Neutrophil (primary cell): ENCODE results near the gene SH2B3.
"Not testable (repeated sequence)": the region's sequence is repeated elsewhere in the genome, so short reads cannot be mapped to it uniquely, and the experiment has no call there.

Experiments used
- H3K27ac ChIP-seq: fragments of 200-600 bp; sonication (generic); 2 replicates; pipeline ENCODE4 v1.5.1; 2016; ENCODE audit warnings: mild to moderate bottlenecking, moderate library complexity
- H3K27me3 ChIP-seq: fragments of 200-600 bp; sonication (generic); 2 replicates; pipeline ENCODE4 v1.6.0; 2016; ENCODE audit warnings: mild to moderate bottlenecking
- H3K36me3 ChIP-seq: fragments of 200-600 bp; sonication (generic); 2 replicates; pipeline ENCODE4 v1.5.1; 2017
- H3K4me1 ChIP-seq, 2 experiments: fragments of 200-600 bp in 1 of 2; sonication (generic) in 1 of 2; 1 replicate in 1 of 2; 2 replicates in 1 of 2; pipeline versions ENCODE4 v1.5.1 to v1.6.1; 2013 to 2016; ENCODE audit warnings: low read depth in 1 of 2, low read length in 1 of 2, mild to moderate bottlenecking in 1 of 2, moderate library complexity in 1 of 2; ENCODE audit not compliant: control insufficient read depth in 1 of 2, insufficient read depth in 1 of 2
- H3K4me3 ChIP-seq, 2 experiments: fragments of 200-600 bp in 1 of 2; sonication (generic) in 1 of 2; 1 replicate in 1 of 2; 2 replicates in 1 of 2; pipeline ENCODE4 v1.5.1; 2013 to 2016; ENCODE audit warnings: low read depth in 1 of 2, low read length in 1 of 2, mild to moderate bottlenecking in 1 of 2, moderate library complexity in 1 of 2
- H3K9me3 ChIP-seq: fragments of 200-600 bp; sonication (generic); 2 replicates; pipeline ENCODE4 v1.5.1; 2016
- TF ChIP-seq, protein P1 (sequence below): fragments of 200-600 bp; sonication (generic); IDR thresholded peaks from 2 replicates; pipeline ENCODE4 v1.5.1; 2016; ENCODE audit warnings: antibody characterized with exemption

SH2B3 gene

DNA sequence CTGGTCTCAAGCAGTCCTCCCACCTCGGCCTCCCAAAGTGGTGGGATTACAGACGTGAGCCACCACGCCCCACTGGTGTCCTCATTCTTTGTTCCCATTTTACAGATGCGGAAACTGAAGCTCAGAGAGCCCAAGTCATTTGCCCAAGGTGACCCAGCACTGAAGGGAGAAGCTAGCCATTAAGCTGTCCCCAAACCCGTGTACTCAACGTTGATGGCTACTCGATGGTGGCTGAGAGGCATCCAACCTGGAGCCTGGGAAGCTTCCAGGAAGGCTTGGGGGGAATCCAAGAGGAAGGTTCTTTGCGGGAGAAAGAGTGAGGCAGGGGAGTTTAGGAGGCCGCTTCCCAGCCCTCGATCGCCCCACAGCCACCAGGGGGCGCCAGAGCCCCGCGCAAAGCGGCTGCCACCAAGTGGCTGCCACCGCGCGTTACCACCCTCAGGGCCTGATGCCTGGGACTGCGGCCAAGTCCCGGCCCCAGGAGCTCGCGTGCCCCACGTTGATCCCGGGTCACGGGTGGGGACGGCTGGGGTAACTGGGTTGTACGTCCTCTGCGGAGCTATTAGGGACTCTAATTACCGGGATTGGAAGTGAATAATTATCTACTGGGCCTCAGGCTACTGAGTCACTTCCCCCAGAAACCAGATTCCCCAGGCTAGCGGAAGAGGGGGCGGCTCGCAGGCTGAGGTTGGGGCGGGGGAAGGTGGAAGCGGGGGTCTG, 8.8 kb upstream of the SH2B3 start:
- H3K27ac ChIP-seq: peak overlapping the region; percentile 36

GRCh38 chr12:111398530-111398929, 7.2 kb upstream of the SH2B3 start:
- Histone ChIP-seq H3K9me3 (no peaks in the 10 kb centered on the region), H3K4me3 (no peak overlapping the region)

More for the DNA sequence above, 8.8 kb upstream of the SH2B3 start:
- no peaks in the 10 kb centered on the region for H3K27me3 ChIP-seq
- no peaks in the 10 kb centered on the region for H3K36me3 ChIP-seq
- H3K4me1 ChIP-seq: peaks cover 11 to 22% of the 10 kb centered on the region in 2 experiments
- peak overlapping the region; percentile 38 to 60 for H3K4me3 ChIP-seq
- H3K9me3 ChIP-seq: no peaks in the 10 kb centered on the region
- TF ChIP-seq, protein P1, sequence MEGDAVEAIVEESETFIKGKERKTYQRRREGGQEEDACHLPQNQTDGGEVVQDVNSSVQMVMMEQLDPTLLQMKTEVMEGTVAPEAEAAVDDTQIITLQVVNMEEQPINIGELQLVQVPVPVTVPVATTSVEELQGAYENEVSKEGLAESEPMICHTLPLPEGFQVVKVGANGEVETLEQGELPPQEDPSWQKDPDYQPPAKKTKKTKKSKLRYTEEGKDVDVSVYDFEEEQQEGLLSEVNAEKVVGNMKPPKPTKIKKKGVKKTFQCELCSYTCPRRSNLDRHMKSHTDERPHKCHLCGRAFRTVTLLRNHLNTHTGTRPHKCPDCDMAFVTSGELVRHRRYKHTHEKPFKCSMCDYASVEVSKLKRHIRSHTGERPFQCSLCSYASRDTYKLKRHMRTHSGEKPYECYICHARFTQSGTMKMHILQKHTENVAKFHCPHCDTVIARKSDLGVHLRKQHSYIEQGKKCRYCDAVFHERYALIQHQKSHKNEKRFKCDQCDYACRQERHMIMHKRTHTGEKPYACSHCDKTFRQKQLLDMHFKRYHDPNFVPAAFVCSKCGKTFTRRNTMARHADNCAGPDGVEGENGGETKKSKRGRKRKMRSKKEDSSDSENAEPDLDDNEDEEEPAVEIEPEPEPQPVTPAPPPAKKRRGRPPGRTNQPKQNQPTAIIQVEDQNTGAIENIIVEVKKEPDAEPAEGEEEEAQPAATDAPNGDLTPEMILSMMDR: peak; percentile 96

GRCh38 chr12:111399741-111400404, 5.8 kb upstream of the SH2B3 start:
- peaks cover 22 to 32% of the 10 kb centered on the region in 2 experiments for H3K4me1 ChIP-seq
- H3K4me3 ChIP-seq, H3K36me3 ChIP-seq, H3K9me3 ChIP-seq, H3K27me3 ChIP-seq, H3K27ac ChIP-seq: not testable (repeated sequence)

More at GRCh38 chr12:111398530-111398929, 7.2 kb upstream of the SH2B3 start:
- TF ChIP-seq, protein P1: no peak
- no peaks in the 10 kb centered on the region for H3K36me3 ChIP-seq
- H3K27ac ChIP-seq: no peak overlapping the region
- H3K4me1 ChIP-seq: peaks cover 20 to 32% of the 10 kb centered on the region in 2 experiments
- H3K27me3 ChIP-seq: no peaks in the 10 kb centered on the region

- Histone ChIP-seq H3K36me3 (no peaks in the 10 kb centered on the region), H3K4me1 (peaks cover 26 to 40% of the 10 kb centered on the region in 2 experiments), H3K27me3 (peaks cover 4% of the 10 kb centered on the region), H3K4me3 (no peak overlapping the region), H3K9me3 (no peaks in the 10 kb centered on the region), H3K27ac (no peak overlapping the region)
- TF ChIP-seq, protein P1: no peak
These were observed 4.5 kb upstream of the SH2B3 start for GRCh38 chr12:111401167-111401605.

DNA sequence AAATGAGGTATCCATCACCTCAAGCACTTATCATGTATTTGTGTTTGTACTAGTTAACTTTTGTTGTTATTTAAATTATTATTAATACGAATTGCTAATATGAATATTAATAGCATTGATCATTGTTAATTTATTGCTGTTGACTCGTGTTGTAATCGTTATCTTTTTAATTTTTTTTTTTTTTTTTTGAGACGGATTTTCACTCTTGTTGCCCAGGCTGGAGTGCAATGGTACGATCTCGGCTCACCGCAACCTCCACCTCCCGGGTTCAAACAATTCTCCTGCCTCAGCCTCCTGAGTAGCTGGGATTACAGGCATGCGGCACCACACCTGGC, 3.3 kb upstream of the SH2B3 start:
- not testable (repeated sequence) for H3K27me3 ChIP-seq, H3K36me3 ChIP-seq, H3K9me3 ChIP-seq
- Histone ChIP-seq H3K4me3 (peak overlapping the region; percentile 57 to 70), H3K27ac (peak overlapping the region; percentile 77), H3K4me1 (peaks cover 37% of the 10 kb centered on the region in 2 experiments)

GRCh38 chr12:111404362-111405148, 1.2 kb upstream of the SH2B3 start:
- H3K27ac ChIP-seq: peak overlapping the region; percentile 95
- TF ChIP-seq, protein P1: no peak
- peaks cover 57 to 58% of the 10 kb centered on the region in 2 experiments for H3K4me1 ChIP-seq

More at GRCh38 chr12:111404362-111405148, 1.2 kb upstream of the SH2B3 start:
- no peaks in the 10 kb centered on the region for H3K36me3 ChIP-seq
- H3K27me3 ChIP-seq: peaks cover 4% of the 10 kb centered on the region
- no peaks in the 10 kb centered on the region for H3K9me3 ChIP-seq
- H3K4me3 ChIP-seq: peak overlapping the region; percentile 85 to 96
